Suppressor macrophage (primary cell): ENCODE data around the gene TSKU.
A peak's percentile ranks its signal among the peaks of the same experiment; 100 is the strongest.
"Not testable (repeated sequence)": the region's sequence is repeated elsewhere in the genome, so short reads cannot be mapped to it uniquely, and the experiment has no call there.

Experiments used
- DNase-seq, 4 experiments: peaks; one replicate each; pipeline ENCODE4 v3.0.0-alpha.2; 2020 to 2022

TSKU gene

DNA sequence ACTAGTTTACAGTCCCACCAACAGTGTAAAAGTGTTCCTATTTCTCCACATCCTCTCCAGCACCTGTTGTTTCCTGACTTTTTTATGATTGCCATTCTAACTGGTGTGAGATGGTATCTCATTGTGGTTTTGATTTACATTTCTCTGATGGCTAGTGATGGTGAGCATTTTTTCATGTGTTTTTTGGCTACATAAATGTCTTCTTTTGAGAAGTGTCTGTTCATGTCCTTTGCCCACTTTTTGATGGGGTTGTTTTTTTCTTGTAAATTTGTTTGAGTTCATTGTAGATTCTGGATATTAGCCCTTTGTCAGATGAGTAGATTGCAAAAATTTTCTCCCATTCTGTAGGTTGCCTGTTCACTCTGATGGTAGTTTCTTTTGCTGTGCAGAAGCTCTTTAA lies 43.8 kb downstream of the TSKU start:
- not testable (repeated sequence) for DNase-seq

DNA sequence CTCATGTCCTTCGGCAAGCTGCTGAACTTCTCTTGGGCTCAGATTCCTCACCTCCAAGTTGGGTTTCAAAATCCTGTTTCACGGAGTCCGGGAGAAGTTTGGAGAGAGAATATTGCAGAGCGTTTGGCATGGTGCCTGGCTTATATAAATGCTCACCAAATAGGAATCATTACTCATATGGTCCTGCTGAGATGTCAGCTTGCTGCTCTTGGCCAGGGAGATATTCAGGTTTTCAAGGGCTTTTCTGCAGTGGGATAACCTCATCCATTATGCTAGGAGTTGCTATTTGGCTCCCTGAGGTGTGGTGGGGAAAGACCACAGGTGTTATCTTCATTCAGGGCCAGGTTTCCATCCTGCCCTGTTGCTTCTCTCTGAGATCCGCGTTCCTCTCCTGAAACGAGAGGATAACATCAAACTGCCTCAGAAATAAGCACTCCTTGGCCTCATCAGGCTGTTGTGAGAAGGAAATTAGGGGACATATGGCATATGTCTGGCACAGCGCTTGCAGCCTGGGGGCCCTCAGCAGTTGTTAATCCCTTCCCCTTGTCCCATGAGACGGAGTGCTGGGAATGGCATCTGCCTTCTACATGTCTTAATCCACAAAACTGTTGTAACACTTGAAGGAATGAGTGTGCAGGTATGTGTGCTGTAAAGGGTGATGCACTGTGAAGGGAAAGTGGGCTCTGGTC lies 47.6 kb downstream of the TSKU start:
- DNase-seq: no peak

DNA sequence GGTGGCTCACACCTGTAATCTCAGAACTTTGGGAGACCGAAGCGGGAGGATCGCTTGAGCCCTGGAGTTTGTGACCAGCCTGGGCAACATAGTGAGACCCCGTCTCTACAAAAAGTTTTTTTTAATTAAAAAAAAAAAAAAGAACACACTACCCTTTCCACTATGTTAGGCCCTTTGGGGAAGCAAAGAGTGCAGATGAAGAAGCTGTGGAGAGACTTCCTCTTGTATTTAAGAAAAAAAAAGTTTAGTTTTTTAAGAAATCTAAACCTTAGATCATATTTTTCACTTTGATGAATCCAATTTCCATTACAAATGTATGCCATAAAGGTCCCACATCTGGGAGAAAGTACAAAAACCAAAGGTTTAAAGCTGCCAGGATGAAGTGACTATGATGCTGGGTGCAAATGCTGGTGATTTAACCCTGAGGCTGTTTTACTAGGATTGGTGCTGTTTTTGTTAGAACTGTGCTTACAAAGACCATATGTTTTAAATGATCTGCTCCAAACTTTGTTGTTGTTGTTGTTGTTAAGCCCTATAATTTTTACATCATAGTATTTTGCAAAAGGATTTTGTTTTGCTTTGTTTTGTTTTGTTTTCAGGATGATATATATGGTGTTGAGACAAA lies 48.6 kb downstream of the TSKU start:
- peak in 3 of 4 experiments; percentile 10 to 66 (median 46) for DNase-seq

DNA sequence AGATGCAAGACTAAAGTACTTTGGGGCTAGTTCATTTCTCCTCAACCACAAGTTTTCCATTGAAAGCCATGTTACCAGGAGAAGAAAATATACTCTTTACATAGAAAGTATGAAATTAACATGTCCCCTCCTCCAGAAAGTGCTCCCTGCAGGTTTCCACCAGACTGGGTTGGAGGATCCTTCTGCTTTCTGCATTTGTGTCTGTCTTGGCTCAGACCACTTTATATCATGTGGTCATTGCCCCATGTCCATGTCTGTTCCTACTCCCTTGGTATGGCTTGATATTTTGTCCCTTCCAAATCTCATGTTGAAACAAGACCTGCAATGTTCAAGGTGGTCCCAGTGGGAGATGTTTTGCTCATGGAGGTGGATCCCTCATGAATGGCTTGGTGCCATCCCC lies 49.2 kb downstream of the TSKU start:
- peak; percentile 49 to 73 (median 68) for DNase-seq

DNA sequence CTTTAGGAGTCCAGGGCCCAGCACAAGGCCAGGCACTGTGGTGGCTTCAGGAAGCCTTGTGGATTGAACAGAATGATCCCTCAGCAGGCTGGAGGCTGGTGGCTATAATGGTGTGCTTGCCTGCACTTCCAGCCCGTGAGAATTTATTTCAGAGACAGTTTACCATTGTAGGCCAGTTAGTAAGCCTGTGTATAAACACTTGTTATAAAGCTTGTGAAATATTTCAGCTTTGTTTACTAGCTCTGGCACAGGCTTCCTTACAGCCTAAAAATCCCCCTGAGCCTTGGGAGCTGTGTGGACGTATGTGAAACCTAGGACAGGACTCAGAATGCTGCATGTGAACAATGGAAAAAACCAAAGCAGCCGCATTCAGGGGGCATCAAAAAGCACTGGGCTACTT lies 51.0 kb downstream of the TSKU start:
- DNase-seq: no peak

DNA sequence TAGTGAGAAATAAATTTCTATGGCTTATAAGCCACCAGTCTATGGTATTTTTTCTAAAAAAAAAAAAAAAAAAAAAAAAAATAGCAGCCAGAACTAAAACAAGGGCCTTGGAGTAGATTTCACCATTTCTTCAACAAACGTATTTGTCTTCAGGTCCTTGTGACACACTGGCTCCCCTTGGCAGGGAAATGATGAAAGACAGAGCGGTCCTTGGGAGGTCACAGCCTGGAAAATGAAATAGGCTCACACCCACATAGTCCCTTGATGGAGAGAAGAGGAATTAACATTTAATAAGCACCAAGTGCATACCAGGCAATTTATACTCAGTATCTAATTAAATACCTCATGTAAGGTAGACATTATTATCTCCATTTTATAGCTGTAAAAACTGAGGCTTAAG lies 51.9 kb downstream of the TSKU start:
- peak; percentile 36 to 75 (median 68) for DNase-seq

DNA sequence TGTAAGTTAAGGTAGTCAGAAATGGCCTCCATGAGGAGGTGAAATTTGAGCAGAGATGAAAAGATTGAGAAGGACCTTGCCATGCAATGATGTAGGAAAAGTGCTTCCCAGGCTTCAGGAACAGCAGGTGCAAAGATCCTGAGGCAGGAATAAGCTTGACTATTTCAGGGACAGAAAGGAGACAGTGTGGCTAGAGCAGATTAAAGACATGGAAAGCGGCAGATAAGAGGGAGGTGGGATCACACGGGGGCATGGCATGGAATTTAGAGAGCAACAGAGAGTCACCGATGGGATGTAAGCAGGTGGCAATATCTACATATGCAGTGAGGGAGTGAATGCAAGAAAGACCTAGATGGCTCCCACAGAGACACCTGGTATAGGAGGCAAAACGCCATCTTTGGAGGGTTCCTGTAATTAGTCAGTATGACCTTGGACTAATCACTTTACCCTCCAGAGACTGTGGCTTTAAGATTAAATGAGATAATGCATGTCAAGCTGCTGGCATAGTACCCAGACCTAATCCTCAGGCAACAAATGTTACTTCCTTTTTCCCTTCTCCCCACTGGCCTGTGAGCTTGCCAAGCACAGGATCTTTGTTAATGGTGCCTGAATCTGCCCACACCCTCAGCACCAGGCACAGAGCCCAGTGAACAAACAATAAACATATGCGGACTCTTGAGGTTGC lies 52.9 kb downstream of the TSKU start:
- peak; percentile 55 to 78 (median 76) for DNase-seq

DNA sequence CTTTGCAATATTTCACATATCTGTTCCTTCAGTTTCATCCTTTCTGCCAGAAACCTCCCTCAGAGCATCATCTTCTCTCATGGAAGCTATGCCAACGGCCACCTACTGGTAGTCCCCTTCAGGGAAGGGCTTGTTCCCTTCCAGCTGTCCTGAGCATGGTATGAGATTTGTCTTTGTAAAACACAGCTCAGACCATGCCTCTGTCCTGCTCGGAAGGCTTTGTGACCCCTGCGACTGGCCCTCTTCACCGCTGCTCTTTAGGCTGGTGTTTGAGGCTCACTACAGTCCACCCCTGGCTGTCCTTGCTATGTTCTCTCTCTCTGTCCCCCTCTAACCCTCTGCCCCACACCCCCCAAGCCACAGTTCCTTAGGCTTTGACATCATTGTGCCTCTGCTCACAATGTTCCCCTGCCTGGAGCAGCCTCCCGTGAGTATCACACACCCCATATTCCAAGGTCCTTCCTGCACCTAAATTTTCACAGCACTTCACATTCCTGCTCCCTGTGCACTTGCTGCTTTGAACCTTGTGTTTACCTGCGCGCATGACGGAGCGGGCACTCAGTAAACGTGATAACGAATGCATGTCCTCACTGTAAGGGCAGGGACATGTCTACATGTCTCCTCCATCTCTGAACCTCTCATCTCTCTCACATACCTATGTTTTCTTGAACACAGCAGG lies 53.6 kb downstream of the TSKU start:
- no peak for DNase-seq

DNA sequence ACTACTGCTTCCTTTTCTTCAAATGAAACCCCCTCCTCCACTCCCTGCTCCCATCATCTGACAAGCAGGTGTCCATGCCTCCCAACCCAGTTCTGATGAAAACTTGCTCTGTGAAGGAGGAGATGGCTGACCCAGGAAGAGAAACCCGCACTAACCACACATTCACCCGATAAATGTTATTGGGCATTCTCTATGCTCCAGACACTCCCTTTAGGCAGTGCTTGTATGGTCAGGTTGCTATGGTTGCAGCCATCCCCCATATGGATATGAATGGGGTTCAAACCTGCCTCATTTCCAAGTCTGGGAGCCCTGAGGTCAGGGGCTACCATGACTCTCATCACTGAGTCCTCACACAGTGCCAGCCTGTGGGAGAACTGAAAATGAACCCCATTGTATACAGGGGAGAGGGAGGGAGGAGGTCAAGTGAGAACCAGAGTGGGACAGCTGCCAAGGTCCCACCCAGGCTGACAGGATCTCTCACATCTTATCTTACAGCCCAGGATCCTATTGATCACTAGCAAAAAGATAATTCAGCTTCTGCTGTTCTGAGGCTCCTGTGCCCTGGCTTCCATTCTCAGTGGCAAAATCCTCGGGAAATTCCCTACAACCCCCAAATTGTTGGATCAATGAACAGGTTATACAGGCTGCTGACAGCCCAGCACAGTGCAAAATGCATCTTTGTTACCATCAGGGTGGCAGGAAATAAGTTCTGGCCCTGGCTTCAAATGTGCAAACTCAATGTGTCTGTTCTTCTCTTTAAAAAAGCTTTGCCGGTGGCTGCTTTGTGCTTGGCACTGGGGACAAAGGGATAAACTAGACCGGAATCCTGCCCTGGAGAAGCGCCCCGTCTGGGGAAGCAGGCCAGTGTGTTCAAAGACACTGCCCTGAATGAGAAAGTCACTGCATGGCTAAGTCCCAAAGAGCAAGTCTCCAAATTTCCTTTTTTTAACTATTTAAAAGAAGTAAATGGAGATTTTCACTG lies 54.8 kb downstream of the TSKU start:
- no peak for DNase-seq

DNA sequence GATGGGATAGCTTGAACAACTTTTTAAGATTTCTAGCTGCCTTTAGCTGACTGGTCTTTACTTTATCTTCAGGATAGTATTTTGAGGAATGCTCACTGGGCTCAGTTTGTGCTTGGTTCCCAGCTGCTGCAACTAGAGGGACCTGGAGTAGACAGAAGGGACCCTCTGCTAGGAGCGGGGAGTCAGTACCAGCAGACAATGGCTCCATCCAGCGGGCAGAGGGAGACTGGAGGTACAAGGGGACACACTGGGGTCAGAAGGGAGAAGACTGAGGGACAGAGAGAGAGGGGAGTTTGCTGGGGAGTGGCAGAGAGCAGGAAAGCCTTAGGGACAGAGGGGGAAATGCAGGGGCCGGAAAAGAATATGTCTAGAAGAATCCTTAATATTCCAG lies 55.5 kb downstream of the TSKU start:
- no peak for DNase-seq

DNA sequence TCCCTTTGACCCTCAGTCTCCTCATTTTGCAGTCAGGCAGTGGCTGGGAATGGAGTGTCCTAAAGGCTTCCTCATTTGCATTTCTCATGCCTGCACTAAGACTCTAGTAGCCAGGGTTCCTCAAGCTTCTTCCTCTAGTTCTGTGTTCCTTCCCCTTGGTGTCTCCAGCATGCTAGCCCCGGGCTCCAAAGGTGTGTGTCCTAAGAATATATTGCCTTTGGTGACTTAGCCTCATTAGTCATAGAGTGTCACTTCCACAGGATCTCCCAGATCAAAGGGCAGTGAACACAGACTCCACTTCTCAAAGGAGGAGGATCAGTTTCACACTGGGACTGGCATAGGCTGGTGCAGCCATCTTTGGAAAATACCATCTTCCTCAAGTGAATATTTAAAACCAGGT lies 56.2 kb downstream of the TSKU start:
- DNase-seq: peak; percentile 64 to 80 (median 74)

DNA sequence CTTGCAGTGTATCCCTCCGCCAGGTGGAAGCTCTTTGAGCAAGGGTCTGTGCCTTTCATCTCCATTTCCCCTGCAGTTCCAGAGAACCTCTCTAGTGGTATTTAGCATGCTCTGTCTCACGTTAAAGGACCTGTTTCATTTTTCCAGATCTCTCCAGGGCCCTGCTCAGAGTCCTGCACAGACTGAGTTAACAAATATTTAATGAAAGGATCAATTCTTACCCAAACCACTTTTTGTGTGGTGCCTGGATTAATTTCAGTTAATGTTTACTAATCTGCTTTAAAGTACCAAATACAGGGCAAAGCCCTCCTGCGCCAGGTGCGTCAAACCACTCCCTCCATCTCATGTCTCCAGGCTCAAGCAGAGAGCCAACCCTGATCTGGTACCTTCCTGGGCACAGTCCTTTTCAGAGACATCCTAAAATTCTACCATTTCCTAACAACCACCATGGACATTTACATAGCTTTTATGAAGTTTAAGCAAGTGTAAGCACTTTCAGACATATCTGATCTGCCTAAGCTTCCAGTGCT lies 58.8 kb downstream of the TSKU start:
- no peak for DNase-seq

DNA sequence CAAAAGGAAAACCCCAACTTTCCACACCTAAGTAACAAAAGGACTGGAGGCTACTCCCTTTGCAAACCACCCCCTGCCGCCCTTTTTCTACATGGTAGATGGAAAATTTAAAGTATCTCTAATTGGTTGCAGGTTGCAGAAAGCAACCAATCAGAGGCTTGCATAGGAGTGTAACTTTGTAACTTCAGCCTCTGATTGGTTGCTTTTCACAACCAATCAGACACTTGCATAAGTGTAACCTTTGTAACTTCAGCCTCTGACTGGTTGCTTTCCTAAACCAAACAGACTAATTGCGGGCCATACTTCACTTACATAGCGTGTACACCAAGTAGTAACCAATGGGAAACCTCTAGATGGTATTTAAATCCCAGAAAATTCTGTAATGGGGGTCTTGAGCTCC lies 60.8 kb downstream of the TSKU start:
- no peak for DNase-seq

DNA sequence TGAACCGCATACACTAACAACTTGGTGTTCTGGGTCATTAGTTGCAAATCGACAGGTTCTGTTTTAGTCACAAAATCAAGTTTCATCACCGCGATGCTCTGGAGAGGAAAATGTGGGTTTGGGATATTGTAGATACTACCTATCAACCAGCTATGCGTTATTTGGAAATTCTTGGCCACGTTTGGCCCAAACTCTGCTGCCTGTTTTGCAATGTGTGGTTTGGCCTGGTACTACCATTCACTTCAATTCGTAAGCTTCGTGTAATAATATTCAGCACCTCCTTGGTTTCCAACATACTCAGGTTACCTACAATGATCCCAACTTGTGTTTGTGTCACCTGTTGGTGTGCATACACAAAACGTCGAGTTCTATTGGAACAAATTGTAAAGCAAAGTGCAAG lies 61.4 kb downstream of the TSKU start:
- DNase-seq: no peak

DNA sequence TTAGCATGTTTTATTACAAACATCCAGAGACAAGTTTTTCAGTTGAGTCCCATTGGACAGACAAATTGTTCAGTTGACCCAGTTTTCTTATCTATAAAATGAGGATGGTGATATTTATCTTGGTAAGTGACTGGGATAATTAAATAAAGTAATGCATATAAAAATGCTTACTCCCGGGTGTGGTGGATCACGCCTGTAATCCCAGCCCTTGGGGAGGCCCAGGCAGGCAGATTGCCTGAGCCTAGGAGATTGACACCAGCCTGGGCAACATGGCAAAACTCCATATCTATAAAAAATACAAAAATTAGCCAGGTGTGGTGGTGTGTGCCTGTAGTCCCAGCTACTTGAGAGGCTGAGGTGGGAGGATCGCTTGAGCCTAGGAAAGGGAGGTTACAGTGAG lies 61.9 kb downstream of the TSKU start:
- no peak for DNase-seq

DNA sequence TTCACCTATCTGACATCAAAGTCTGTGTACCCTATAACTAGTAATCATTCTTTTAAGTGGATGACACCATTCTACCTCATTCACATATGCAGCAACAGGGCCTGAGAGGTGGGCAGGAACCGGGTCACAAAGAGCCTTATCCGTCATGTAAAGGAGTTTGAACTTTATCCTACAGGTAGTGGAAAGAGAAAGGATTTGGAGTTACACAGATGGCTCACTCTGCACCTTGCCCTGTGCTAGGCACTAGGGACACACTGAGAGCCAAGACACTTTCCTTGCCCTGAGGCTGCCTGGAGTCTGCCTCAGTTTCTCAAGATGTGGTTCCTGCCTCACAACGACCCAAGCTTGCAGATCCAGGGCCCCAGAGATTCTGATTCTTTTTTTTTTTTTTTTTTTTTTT lies 63.3 kb downstream of the TSKU start:
- DNase-seq: no peak
